GM12875 (cell line): ENCODE data around the gene ZNF469.

Source experiments
- H3K4me3 ChIP-seq: one replicate; pipeline ENCODE4 v1.5.1; 2011; ENCODE audit warnings: low read depth, low read length, control low read depth
- CTCF ChIP-seq: IDR thresholded peaks from 2 replicates; pipeline ENCODE4 v1.5.1; 2011; ENCODE audit warnings: low read depth, mild to moderate bottlenecking, control low read depth, inconsistent platforms, low read length, moderate library complexity, borderline replicate concordance; ENCODE audit not compliant: insufficient read depth

ZNF469 gene

GRCh38 chr16:88338896-88339295 is 43.9 kb upstream of the ZNF469 start:
- no peak overlapping the region for H3K4me3 ChIP-seq
- TF ChIP-seq CTCF: no peak

GRCh38 chr16:88339930-88340754 is 42.6 kb upstream of the ZNF469 start:
- no peak for TF ChIP-seq CTCF
- no peak overlapping the region for H3K4me3 ChIP-seq

- no peak for TF ChIP-seq CTCF
- H3K4me3 ChIP-seq: no peak overlapping the region
Observed at GRCh38 chr16:88340755-88341150, 42.0 kb upstream of the ZNF469 start.

GRCh38 chr16:88341551-88342290 is 41.0 kb upstream of the ZNF469 start:
- TF ChIP-seq CTCF: no peak
- no peak overlapping the region for H3K4me3 ChIP-seq

- TF ChIP-seq CTCF: no peak
- H3K4me3 ChIP-seq: no peak overlapping the region
Observed at GRCh38 chr16:88342491-88342890, 40.3 kb upstream of the ZNF469 start.

GRCh38 chr16:88343271-88343791 is 39.4 kb upstream of the ZNF469 start:
- no peak overlapping the region for H3K4me3 ChIP-seq
- no peak for TF ChIP-seq CTCF
